DOHH2 (cell line): ENCODE results near the gene GAB3.

ENCODE experiments used
- CTCF ChIP-seq: fragments of 200-600 bp; sonication (generic); IDR thresholded peaks from one replicate; pipeline ENCODE4 v1.5.1; 2014; ENCODE audit warnings: antibody characterized with exemption, mild to moderate bottlenecking, low read depth, low read length; ENCODE audit not compliant: poor library complexity, severe bottlenecking
- EZH2phosphoT487 ChIP-seq: fragments of 200-600 bp; sonication (generic); IDR thresholded peaks from 2 replicates; pipeline ENCODE4 v1.6.1; 2017; ENCODE audit warnings: borderline replicate concordance, mild to moderate bottlenecking, antibody characterized with exemption, low read length, moderate library complexity, mixed read lengths

GRCh38 chrX:154715825-154716224 is 35.1 kb downstream of the GAB3 start:
- TF ChIP-seq CTCF, result no peak
- no peak for TF ChIP-seq EZH2phosphoT487
